Colon (tissue), 2 donors: Measurements from ENCODE around the gene GATA6.

Experiments used
- FAIRE-seq: peaks from 2 replicates; lab custom pipeline; 2012; peaks lifted over from hg19 to GRCh38; lab: Jason Lieb, UNC
- donor health status: control.
- donor health status: control.

GATA6 gene

GRCh38 chr18:22169011-22169888 lies at the start of gene GATA6:
GATA6 (plus strand) TSS chr18:22169589; CDS start chr18:22171145, 1,556 bp downstream.
- FAIRE-seq: no peak

GRCh38 chr18:22124970-22125369 lies 44.4 kb upstream of the GATA6 start:
- no peak for FAIRE-seq

GRCh38 chr18:22128954-22129353 lies 40.4 kb upstream of the GATA6 start:
- FAIRE-seq: no peak

- no peak for FAIRE-seq
Observed at GRCh38 chr18:22129778-22130177, 39.6 kb upstream of the GATA6 start.

GRCh38 chr18:22132258-22132657 lies 37.1 kb upstream of the GATA6 start:
- no peak for FAIRE-seq

- no peak for FAIRE-seq
Observed at GRCh38 chr18:22132763-22133162, 36.6 kb upstream of the GATA6 start.

GRCh38 chr18:22136395-22136794 lies 33.0 kb upstream of the GATA6 start:
- FAIRE-seq: no peak

- no peak for FAIRE-seq
Observed at GRCh38 chr18:22141211-22141610, 28.2 kb upstream of the GATA6 start.

GRCh38 chr18:22143347-22144340 lies 25.7 kb upstream of the GATA6 start:
- no peak for FAIRE-seq

GRCh38 chr18:22145160-22145559 lies 24.2 kb upstream of the GATA6 start:
- FAIRE-seq: no peak

GRCh38 chr18:22149710-22150109 lies 19.7 kb upstream of the GATA6 start:
- no peak for FAIRE-seq

- FAIRE-seq: no peak
Observed at GRCh38 chr18:22152093-22152492, 17.3 kb upstream of the GATA6 start.

- no peak for FAIRE-seq
Observed at GRCh38 chr18:22153428-22153827, 16.0 kb upstream of the GATA6 start.

GRCh38 chr18:22155584-22155983 lies 13.8 kb upstream of the GATA6 start:
- FAIRE-seq: no peak

- FAIRE-seq: no peak
Observed at GRCh38 chr18:22159014-22159413, 10.4 kb upstream of the GATA6 start.

- FAIRE-seq: no peak
Observed at GRCh38 chr18:22161090-22161489, 8.3 kb upstream of the GATA6 start.

GRCh38 chr18:22163416-22164161 lies 5.8 kb upstream of the GATA6 start:
- FAIRE-seq: no peak

- no peak for FAIRE-seq
Observed at GRCh38 chr18:22164337-22165048, 4.9 kb upstream of the GATA6 start.

- no peak for FAIRE-seq
Observed at GRCh38 chr18:22165049-22165602, 4.3 kb upstream of the GATA6 start.

- FAIRE-seq: no peak
Observed at GRCh38 chr18:22165603-22166068, 3.8 kb upstream of the GATA6 start.
